ENCODE results near the gene AFF4. TPM values are rescaled to one million over a fixed set of nuclear protein-coding genes. Genes with fewer than 3 reads are reported as not detected.

The AFF4 gene
- total and polyA plus RNA-seq, 9 of the 15 experiments (the other 6 are each of a cell fraction or from before 2014, with no cell fraction given): 1.7 to 25.8 (median 17.9) TPM

DNA sequence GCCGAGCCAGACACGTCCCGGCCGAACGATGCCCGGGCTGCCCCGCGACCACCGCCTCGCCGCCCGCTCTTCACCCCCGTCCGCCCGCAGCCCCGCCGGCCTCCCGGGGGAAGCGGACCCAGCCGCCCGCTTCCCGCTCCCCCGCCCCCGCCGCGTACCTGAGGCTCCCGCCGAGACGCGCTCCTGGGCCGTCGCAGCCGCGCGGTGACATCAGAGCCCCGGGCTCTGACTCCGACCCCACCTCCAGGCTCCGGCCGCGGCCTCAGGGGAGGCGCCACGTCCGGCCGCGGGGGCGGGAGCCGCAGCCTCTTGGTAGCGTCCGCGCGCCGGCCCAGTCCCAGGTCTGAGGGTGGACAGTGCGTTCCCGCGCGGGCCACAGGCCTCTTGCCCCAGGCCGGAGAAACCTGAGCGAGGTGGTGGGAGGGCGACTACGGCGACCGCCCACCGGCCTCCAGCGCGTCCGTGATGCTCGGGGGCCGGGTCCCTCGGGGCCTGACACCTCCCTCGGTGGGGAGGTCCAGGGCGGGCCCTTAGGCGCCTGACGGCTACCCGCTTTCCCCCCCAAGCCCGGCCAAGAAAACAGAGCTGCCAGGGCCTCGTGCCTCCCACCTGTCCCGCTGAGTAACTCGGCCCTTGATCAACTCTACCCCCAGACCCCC lies 132.9 kb downstream of the AFF4 start, which contains the start of gene SHROOM1 (continued):
- TF ChIP-seq, protein P1, sequence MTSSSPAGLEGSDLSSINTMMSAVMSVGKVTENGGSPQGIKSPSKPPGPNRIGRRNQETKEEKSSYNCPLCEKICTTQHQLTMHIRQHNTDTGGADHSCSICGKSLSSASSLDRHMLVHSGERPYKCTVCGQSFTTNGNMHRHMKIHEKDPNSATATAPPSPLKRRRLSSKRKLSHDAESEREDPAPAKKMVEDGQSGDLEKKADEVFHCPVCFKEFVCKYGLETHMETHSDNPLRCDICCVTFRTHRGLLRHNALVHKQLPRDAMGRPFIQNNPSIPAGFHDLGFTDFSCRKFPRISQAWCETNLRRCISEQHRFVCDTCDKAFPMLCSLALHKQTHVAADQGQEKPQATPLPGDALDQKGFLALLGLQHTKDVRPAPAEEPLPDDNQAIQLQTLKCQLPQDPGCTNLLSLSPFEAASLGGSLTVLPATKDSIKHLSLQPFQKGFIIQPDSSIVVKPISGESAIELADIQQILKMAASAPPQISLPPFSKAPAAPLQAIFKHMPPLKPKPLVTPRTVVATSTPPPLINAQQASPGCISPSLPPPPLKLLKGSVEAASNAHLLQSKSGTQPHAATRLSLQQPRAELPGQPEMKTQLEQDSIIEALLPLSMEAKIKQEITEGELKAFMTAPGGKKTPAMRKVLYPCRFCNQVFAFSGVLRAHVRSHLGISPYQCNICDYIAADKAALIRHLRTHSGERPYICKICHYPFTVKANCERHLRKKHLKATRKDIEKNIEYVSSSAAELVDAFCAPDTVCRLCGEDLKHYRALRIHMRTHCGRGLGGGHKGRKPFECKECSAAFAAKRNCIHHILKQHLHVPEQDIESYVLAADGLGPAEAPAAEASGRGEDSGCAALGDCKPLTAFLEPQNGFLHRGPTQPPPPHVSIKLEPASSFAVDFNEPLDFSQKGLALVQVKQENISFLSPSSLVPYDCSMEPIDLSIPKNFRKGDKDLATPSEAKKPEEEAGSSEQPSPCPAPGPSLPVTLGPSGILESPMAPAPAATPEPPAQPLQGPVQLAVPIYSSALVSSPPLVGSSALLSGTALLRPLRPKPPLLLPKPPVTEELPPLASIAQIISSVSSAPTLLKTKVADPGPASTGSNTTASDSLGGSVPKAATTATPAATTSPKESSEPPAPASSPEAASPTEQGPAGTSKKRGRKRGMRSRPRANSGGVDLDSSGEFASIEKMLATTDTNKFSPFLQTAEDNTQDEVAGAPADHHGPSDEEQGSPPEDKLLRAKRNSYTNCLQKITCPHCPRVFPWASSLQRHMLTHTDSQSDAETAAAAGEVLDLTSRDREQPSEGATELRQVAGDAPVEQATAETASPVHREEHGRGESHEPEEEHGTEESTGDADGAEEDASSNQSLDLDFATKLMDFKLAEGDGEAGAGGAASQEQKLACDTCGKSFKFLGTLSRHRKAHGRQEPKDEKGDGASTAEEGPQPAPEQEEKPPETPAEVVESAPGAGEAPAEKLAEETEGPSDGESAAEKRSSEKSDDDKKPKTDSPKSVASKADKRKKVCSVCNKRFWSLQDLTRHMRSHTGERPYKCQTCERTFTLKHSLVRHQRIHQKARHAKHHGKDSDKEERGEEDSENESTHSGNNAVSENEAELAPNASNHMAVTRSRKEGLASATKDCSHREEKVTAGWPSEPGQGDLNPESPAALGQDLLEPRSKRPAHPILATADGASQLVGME (CRISPR knock-in tag; IDR thresholded peaks at IDR 0.05): peak; percentile 89
- TF ChIP-seq ZNF232 (CRISPR knock-in tag; IDR thresholded peaks at IDR 0.05) (0 out of 2 replicates have a peak, but pooled peaks have one; percentile 45), ZNF174 (CRISPR knock-in tag; IDR thresholded peaks at IDR 0.05) (no peak), ZKSCAN8 (CRISPR knock-in tag; IDR thresholded peaks at IDR 0.05) (no peak), CEBPB (tag; IDR thresholded peaks at IDR 0.05) (no peak), NCOA6 (IDR thresholded peaks at IDR 0.05) (no peak), TEAD2 (tag; IDR thresholded peaks at IDR 0.05) (no peak), TEAD4 (IDR thresholded peaks at IDR 0.05; ENCODE audit: low read length) (0 out of 2 replicates have a peak, but pooled peaks have one; percentile 16), TEAD4 (CRISPR knock-in tag; IDR thresholded peaks at IDR 0.05; ENCODE audit: borderline replicate concordance) (0 out of 2 replicates have a peak, but pooled peaks have one; percentile 35), ZNF644 (tag; IDR thresholded peaks at IDR 0.05; ENCODE audit: low read depth) (no peak), ZNF175 (CRISPR knock-in tag; IDR thresholded peaks at IDR 0.05; ENCODE audit: low read depth) (peak; percentile 57; the same call in 1 of the 2 replicates), RUNX1 (IDR thresholded peaks at IDR 0.05; ENCODE audit: low read depth) (no peak), SNIP1 (IDR thresholded peaks at IDR 0.05; ENCODE audit: low read depth) (no peak), ZBTB17 (CRISPR knock-in tag; IDR thresholded peaks at IDR 0.05) (peak; percentile 28; the same call in 1 of the 2 replicates), SIRT6 (IDR thresholded peaks at IDR 0.05; ENCODE audit: low read depth, low read length) (no peak), IFI16 (CRISPR knock-in tag; IDR thresholded peaks at IDR 0.05) (no peak), ZNF668 (CRISPR knock-in tag; IDR thresholded peaks at IDR 0.05) (no peak), KAT2B (IDR thresholded peaks at IDR 0.05; ENCODE audit: low read depth, low read length) (no peak), CC2D1A (IDR thresholded peaks at IDR 0.05) (no peak), MTF1 (CRISPR knock-in tag; IDR thresholded peaks at IDR 0.05; ENCODE audit: borderline replicate concordance) (no peak), HOMEZ (CRISPR knock-in tag; IDR thresholded peaks at IDR 0.05) (no peak)
- TF ChIP-seq, protein P2, sequence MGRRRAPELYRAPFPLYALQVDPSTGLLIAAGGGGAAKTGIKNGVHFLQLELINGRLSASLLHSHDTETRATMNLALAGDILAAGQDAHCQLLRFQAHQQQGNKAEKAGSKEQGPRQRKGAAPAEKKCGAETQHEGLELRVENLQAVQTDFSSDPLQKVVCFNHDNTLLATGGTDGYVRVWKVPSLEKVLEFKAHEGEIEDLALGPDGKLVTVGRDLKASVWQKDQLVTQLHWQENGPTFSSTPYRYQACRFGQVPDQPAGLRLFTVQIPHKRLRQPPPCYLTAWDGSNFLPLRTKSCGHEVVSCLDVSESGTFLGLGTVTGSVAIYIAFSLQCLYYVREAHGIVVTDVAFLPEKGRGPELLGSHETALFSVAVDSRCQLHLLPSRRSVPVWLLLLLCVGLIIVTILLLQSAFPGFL (CRISPR knock-in tag; IDR thresholded peaks at IDR 0.05): no peak

All from K562 (cell line).